Ishikawa (cell line): ENCODE results near the gene CHIT1.

Experiments used
- CEBPB ChIP-seq: IDR thresholded peaks from 2 replicates; pipeline ENCODE4 v1.6.1; 2012
- EGR1 ChIP-seq: IDR thresholded peaks from 2 replicates; pipeline ENCODE4 v1.6.1; 2012
- EP300 ChIP-seq: IDR thresholded peaks from 2 replicates; pipeline ENCODE4 v1.6.1; 2012; ENCODE audit warnings: borderline replicate concordance
- FOXM1 ChIP-seq: IDR thresholded peaks from 2 replicates; pipeline ENCODE4 v1.6.1; 2012; ENCODE audit warnings: low read depth, borderline replicate concordance
- NFIC ChIP-seq: IDR thresholded peaks from 2 replicates; pipeline ENCODE4 v1.6.1; 2012
- RAD21 ChIP-seq: IDR thresholded peaks from 2 replicates; pipeline ENCODE4 v1.6.1; 2012; ENCODE audit warnings: low read depth
- TAF1 ChIP-seq: IDR thresholded peaks from 2 replicates; pipeline ENCODE4 v1.6.1; 2012; ENCODE audit warnings: low read depth, mild to moderate bottlenecking
- YY1 ChIP-seq: IDR thresholded peaks from 2 replicates; pipeline ENCODE4 v1.6.1; 2012; ENCODE audit warnings: low read depth
- TF ChIP-seq, protein P1 (sequence below): IDR thresholded peaks from 2 replicates; pipeline ENCODE4 v1.6.1; 2012; ENCODE audit warnings: low read depth, mild to moderate bottlenecking
- TF ChIP-seq, protein P2 (sequence below): IDR thresholded peaks from 2 replicates; pipeline ENCODE4 v1.6.1; 2012

DNA sequence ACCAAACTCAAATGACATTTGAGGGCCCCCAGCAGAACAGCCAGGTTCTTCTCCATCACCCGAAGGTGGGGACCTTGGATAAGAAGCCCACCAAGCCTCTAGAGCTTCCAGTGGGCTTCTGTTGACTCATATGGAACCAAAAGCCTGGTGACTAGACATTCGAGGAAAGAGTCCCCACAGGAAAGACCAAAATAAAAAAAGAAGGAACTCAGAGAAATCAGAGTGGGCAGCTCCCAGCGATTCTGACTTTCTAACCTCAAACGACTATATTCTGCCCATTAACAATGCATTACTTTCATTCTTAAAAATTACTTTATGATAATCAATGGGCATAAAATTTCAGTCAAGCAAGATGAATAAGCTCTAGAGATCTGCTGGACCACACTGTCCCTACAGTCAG is 9.6 kb upstream of the CHIT1 start:
- TF ChIP-seq CEBPB = no peak
- no peak for TF ChIP-seq EP300
- TF ChIP-seq FOXM1 = no peak
- TF ChIP-seq TAF1 = no peak
- no peak for TF ChIP-seq YY1
- TF ChIP-seq EGR1 = no peak
- TF ChIP-seq, protein P1, sequence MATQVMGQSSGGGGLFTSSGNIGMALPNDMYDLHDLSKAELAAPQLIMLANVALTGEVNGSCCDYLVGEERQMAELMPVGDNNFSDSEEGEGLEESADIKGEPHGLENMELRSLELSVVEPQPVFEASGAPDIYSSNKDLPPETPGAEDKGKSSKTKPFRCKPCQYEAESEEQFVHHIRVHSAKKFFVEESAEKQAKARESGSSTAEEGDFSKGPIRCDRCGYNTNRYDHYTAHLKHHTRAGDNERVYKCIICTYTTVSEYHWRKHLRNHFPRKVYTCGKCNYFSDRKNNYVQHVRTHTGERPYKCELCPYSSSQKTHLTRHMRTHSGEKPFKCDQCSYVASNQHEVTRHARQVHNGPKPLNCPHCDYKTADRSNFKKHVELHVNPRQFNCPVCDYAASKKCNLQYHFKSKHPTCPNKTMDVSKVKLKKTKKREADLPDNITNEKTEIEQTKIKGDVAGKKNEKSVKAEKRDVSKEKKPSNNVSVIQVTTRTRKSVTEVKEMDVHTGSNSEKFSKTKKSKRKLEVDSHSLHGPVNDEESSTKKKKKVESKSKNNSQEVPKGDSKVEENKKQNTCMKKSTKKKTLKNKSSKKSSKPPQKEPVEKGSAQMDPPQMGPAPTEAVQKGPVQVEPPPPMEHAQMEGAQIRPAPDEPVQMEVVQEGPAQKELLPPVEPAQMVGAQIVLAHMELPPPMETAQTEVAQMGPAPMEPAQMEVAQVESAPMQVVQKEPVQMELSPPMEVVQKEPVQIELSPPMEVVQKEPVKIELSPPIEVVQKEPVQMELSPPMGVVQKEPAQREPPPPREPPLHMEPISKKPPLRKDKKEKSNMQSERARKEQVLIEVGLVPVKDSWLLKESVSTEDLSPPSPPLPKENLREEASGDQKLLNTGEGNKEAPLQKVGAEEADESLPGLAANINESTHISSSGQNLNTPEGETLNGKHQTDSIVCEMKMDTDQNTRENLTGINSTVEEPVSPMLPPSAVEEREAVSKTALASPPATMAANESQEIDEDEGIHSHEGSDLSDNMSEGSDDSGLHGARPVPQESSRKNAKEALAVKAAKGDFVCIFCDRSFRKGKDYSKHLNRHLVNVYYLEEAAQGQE = no peak
- no peak for TF ChIP-seq RAD21
- TF ChIP-seq, protein P2, sequence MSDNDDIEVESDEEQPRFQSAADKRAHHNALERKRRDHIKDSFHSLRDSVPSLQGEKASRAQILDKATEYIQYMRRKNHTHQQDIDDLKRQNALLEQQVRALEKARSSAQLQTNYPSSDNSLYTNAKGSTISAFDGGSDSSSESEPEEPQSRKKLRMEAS = no peak
- TF ChIP-seq NFIC = no peak
